ENCODE measurements around the gene PPM1D. TPM values are rescaled to one million over a fixed set of nuclear protein-coding genes. Genes with fewer than 3 reads are reported as not detected.

Gene PPM1D
- total and polyA plus RNA-seq, 2 of the 13 experiments (the other 11 are each of a cell fraction or from before 2014, with no cell fraction given): 8.0 to 26.2 TPM

GRCh38 chr17:60583008-60583407 is 17.0 kb upstream of the PPM1D start:
- intact Hi-C loops (cut with micrococcal nuclease; ENCODE audit: unreplicated experiment) (no loop called here), in situ Hi-C loops (cut with HindIII; ENCODE audit: extremely low pct_ligation_motif_present, low pct_unique_long_range_greater_than_20kb) (no loop called here)
- ChIA-PET CTCF (ENCODE audit: low intra/inter-chr PET ratio, low total read pairs) (no interaction called here), POLR2A (no interaction called here)
- H3K4me3 ChIP-seq (replicated peaks in 1 of 3; ENCODE audit: insufficient read depth in 1 of 3, low read depth in 2 of 3, low read length in 3 of 3): no peak overlapping the region
- ATAC-seq (no peak), FAIRE-seq (no peak), DNase-seq (ENCODE audit: low spot score) (no peak)
- H3K36me3 ChIP-seq (replicated peaks in 1 of 2; ENCODE audit: control insufficient read depth in 1 of 2, insufficient read depth in 2 of 2, low read length in 2 of 2): 0 out of 5 replicates have a peak, but pooled peaks cover 0 to 3% of the 10 kb centered on the region in 2 experiments
- TF ChIP-seq NFKB2 (CRISPR knock-in tag; IDR thresholded peaks at IDR 0.05; ENCODE audit: borderline replicate concordance) (no peak), ZNF121 (CRISPR knock-in tag; IDR thresholded peaks at IDR 0.05) (peak; percentile 65; the same call in 1 of the 2 replicates)
- H3K9ac ChIP-seq (ENCODE audit: insufficient read depth, low read depth, low read length): no peak overlapping the region
- H3K9me3 ChIP-seq (ENCODE audit: low read length): no peaks in the 10 kb centered on the region
- no peak overlapping the region for H3K27ac ChIP-seq (ENCODE audit: extremely low read length, insufficient read depth, low read length)
- peaks cover 11% of the 10 kb centered on the region for H3K4me1 ChIP-seq (ENCODE audit: insufficient read depth, low read length)
- H2AFZ ChIP-seq (ENCODE audit: low read length): no peak overlapping the region
- BruUV-seq (replicated peaks): no TSS peak
- no peaks in the 10 kb centered on the region for H3K79me2 ChIP-seq (ENCODE audit: insufficient read depth, low read length)
- no peak overlapping the region for H3K4me2 ChIP-seq (ENCODE audit: low read depth, low read length)
- no peaks in the 10 kb centered on the region for H3K27me3 ChIP-seq (ENCODE audit: control insufficient read depth in 1 of 2, insufficient read depth in 2 of 2, low read length in 2 of 2)
- no peaks in the 10 kb centered on the region for H4K20me1 ChIP-seq (ENCODE audit: insufficient read depth, low read length)

GRCh38 chr17:60585887-60586286 is 14.1 kb upstream of the PPM1D start:
- no TSS peak for BruUV-seq (replicated peaks)
- Histone ChIP-seq H3K27ac (ENCODE audit: extremely low read length, insufficient read depth, low read length) (no peak overlapping the region), H3K79me2 (ENCODE audit: insufficient read depth, low read length) (no peaks in the 10 kb centered on the region), H3K4me1 (ENCODE audit: insufficient read depth, low read length) (peaks cover 11% of the 10 kb centered on the region), H3K4me3 (replicated peaks in 1 of 3; ENCODE audit: insufficient read depth in 1 of 3, low read depth in 2 of 3, low read length in 3 of 3) (no peak overlapping the region), H4K20me1 (ENCODE audit: insufficient read depth, low read length) (no peaks in the 10 kb centered on the region), H3K4me2 (ENCODE audit: low read depth, low read length) (no peak overlapping the region), H3K9me3 (ENCODE audit: low read length) (no peaks in the 10 kb centered on the region), H3K9ac (ENCODE audit: insufficient read depth, low read depth, low read length) (no peak overlapping the region), H2AFZ (ENCODE audit: low read length) (no peak overlapping the region), H3K27me3 (ENCODE audit: control insufficient read depth in 1 of 2, insufficient read depth in 2 of 2, low read length in 2 of 2) (no peaks in the 10 kb centered on the region), H3K36me3 (replicated peaks in 1 of 2; ENCODE audit: control insufficient read depth in 1 of 2, insufficient read depth in 2 of 2, low read length in 2 of 2) (0 out of 5 replicates have a peak, but pooled peaks cover 0 to 3% of the 10 kb centered on the region in 2 experiments)
- in situ Hi-C loops (cut with HindIII; ENCODE audit: extremely low pct_ligation_motif_present, low pct_unique_long_range_greater_than_20kb): no loop called here
- POLR2A ChIA-PET: interaction anchor here (0.7 to 1.3 kb wide), 2 partner anchors 14 to 60 kb away, joined by 3 to 8 read pairs; partner anchors contain the start of genes APPBP2 and PPM1D
- intact Hi-C loops (cut with micrococcal nuclease; ENCODE audit: unreplicated experiment): no loop called here
- CTCF ChIA-PET (ENCODE audit: low intra/inter-chr PET ratio, low total read pairs): interaction anchor here (1.0 kb wide), 1 partner anchor 53 kb away, joined by 3 read pairs; no protein-coding TSS in a partner anchor
- ATAC-seq (no peak), FAIRE-seq (no peak), DNase-seq (ENCODE audit: low spot score) (no peak)
- WGBS (ENCODE audit: low lambda C conversion rate): 96% methylated on average over 2 of the region's 2 CpGs
- TF ChIP-seq MZF1 (CRISPR knock-in tag; IDR thresholded peaks at IDR 0.05; ENCODE audit: borderline replicate concordance) (no peak), TBP (CRISPR knock-in tag; IDR thresholded peaks at IDR 0.05) (no peak), POLR2G (IDR thresholded peaks at IDR 0.05; ENCODE audit: low read depth, low read length) (no peak), RELA (CRISPR knock-in tag; IDR thresholded peaks at IDR 0.05) (no peak)

Measured in HepG2 (cell line).